BJ (cell line): ENCODE measurements around the gene CCDC141. TPM values are rescaled to one million over a fixed set of nuclear protein-coding genes. Genes with fewer than 3 reads are reported as not detected.
A peak's percentile ranks its signal among the peaks of the same experiment; 100 is the strongest.

Experiments
- CTCF ChIA-PET: fragments of 350-600 bp; formaldehyde crosslinking; extraction: SDS; loops from one replicate; lab custom pipeline; 2021; ENCODE audit warnings: antibody characterized with exemption, inconsistent platforms; lab: Yijun Ruan, JAX
- POLR2A ChIA-PET: fragments of 300-600 bp; sonication (Branson Sonifier 250); formaldehyde crosslinking; extraction: SDS; loops from one replicate; lab custom pipeline; 2021; ENCODE audit warnings: antibody characterized with exemption; lab: Charles Lee
- DNase-seq: peaks from one replicate; pipeline ENCODE4 v3.0.0-alpha.2; 2011; ENCODE audit warnings: low read depth
- H3K27me3 ChIP-seq: 2 replicates; pipeline ENCODE4 v1.6.0; 2011; ENCODE audit warnings: low read length; ENCODE audit not compliant: control insufficient read depth, insufficient read depth
- H3K36me3 ChIP-seq: 2 replicates; pipeline ENCODE4 v1.5.1; 2011; ENCODE audit warnings: low read length; ENCODE audit not compliant: control insufficient read depth, insufficient read depth
- H3K4me3 ChIP-seq: 2 replicates; pipeline ENCODE4 v1.5.1; 2011; ENCODE audit warnings: low read depth, mild to moderate bottlenecking, control low read depth, low read length
- polyA plus RNA-seq: library from polyadenylated mRNA; depleted of rRNA; stranded (reverse); fragments of >200 nt; gene quantifications from 2 replicates; pipeline ENCODE4 v1.2.3, GENCODE V29; 2011
- TF ChIP-seq, protein P1 (sequence below): IDR thresholded peaks from 2 replicates; pipeline ENCODE4 v1.5.1; 2011; ENCODE audit warnings: low read depth, mild to moderate bottlenecking, control low read depth, inconsistent platforms, low read length, moderate library complexity; ENCODE audit not compliant: insufficient read depth

Gene CCDC141
- polyA plus RNA-seq, 1 experiment: not detected

DNA sequence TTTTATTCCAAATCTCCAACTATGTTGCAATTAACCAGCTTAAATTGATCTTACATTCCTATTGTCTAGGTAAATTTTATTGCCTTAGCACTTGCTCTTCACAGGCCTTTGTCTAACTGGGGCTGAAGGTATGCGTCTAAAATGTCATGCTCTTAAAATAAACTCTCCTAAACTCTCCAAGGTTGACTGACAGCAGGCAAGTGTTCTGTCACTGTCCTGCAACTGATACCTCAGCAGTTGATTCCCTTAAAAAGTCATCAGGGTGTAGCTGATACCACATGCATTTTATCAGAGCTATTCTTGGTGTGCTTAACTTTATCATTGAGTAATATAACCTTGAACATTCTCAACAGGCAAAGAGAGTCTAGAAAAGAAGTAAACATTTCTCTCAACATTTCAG, 243.4 kb downstream of the CCDC141 start:
- ChIA-PET CTCF (interaction anchor here (0.9 kb wide), 1 partner anchor 14 kb away, joined by 3 read pairs; no protein-coding TSS in a partner anchor), POLR2A (no interaction called here)
- Histone ChIP-seq H3K4me3 (no peak overlapping the region), H3K27me3 (no peaks in the 10 kb centered on the region), H3K36me3 (no peaks in the 10 kb centered on the region)
- TF ChIP-seq, protein P1, sequence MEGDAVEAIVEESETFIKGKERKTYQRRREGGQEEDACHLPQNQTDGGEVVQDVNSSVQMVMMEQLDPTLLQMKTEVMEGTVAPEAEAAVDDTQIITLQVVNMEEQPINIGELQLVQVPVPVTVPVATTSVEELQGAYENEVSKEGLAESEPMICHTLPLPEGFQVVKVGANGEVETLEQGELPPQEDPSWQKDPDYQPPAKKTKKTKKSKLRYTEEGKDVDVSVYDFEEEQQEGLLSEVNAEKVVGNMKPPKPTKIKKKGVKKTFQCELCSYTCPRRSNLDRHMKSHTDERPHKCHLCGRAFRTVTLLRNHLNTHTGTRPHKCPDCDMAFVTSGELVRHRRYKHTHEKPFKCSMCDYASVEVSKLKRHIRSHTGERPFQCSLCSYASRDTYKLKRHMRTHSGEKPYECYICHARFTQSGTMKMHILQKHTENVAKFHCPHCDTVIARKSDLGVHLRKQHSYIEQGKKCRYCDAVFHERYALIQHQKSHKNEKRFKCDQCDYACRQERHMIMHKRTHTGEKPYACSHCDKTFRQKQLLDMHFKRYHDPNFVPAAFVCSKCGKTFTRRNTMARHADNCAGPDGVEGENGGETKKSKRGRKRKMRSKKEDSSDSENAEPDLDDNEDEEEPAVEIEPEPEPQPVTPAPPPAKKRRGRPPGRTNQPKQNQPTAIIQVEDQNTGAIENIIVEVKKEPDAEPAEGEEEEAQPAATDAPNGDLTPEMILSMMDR: no peak
- DNase-seq: no peak

DNA sequence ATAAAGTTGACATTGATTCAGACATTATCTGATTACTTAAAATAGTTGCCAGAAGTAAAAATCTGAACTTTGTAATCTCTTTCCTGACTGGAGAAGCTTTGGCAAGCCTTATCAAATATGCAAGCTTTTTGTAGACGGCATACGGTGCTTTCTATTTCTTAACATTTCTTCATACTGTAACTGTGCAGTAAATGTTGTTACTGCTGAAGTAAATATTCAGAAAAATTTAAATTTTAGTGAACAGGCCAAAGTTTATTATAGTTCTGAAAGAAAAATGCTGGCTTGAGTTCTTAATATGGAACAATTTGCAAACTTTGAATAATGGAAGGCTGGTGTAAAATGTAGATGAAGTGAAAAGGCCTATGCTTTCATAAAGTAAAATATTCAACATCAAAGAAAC, 244.5 kb downstream of the CCDC141 start:
- H3K27me3 ChIP-seq: no peaks in the 10 kb centered on the region
- no peak for DNase-seq
- H3K4me3 ChIP-seq: no peak overlapping the region
- TF ChIP-seq, protein P1: no peak
- no peaks in the 10 kb centered on the region for H3K36me3 ChIP-seq
- POLR2A ChIA-PET: no interaction called here
- CTCF ChIA-PET: interaction anchor here (0.9 kb wide), 1 partner anchor 13 kb away, joined by 3 read pairs; no protein-coding TSS in a partner anchor

DNA sequence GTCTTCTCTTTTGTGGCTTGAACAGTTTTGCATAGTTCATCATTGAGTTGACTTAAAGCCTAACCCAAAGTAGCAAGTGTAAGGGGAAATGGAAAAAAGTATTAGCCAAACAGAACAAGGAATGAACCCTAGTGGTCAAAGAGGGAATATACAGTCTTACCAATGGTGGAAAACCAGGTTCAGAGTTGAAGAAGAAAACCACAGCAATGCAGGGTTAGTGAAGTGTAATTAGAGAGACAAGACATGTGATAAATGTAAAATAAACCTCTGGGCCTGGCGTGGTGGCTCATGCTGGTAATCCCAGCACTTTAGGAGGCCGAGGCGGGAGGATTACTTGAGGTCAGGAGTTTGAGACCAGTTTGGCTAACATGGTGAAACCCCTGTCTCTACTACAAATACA, 245.1 kb downstream of the CCDC141 start:
- H3K36me3 ChIP-seq: no peaks in the 10 kb centered on the region
- TF ChIP-seq, protein P1: peak; percentile 59
- H3K4me3 ChIP-seq: no peak overlapping the region
- POLR2A ChIA-PET: no interaction called here
- no peak for DNase-seq
- peaks cover 2% of the 10 kb centered on the region; the same call in 1 of the 2 replicates for H3K27me3 ChIP-seq
- CTCF ChIA-PET: interaction anchor here (1.0 to 1.4 kb wide), 3 partner anchors 9 to 16 kb away, joined by 3 to 4 read pairs (median 3); no protein-coding TSS in a partner anchor

DNA sequence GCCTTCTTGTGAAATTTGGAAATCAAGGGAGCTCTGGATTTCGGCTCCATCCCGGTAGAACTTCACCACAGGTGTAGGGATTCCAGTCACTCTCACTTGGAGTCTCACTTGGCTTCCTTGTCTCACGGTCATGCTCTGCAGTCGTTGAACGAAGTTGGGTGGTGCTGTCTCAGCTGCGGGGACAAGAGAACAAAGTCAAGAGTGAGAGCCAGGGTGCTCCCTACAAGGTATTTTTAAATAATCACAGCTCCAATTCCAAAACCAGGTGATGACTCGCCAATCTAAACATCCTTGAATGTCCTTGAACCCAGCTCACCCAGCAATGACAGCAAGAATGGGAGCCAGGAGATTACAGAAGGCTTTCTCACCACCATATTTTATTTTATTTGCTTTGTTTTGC, 249.4 kb downstream of the CCDC141 start:
- no peaks in the 10 kb centered on the region for H3K36me3 ChIP-seq
- peaks cover 2% of the 10 kb centered on the region; the same call in 1 of the 2 replicates for H3K27me3 ChIP-seq
- ChIA-PET CTCF (interaction anchor here (1.2 kb wide), 2 partner anchors 38 to 91 kb away, joined by 4 to 7 read pairs; no protein-coding TSS in a partner anchor), POLR2A (no interaction called here)
- H3K4me3 ChIP-seq: no peak overlapping the region
- no peak for DNase-seq
- TF ChIP-seq, protein P1: no peak

DNA sequence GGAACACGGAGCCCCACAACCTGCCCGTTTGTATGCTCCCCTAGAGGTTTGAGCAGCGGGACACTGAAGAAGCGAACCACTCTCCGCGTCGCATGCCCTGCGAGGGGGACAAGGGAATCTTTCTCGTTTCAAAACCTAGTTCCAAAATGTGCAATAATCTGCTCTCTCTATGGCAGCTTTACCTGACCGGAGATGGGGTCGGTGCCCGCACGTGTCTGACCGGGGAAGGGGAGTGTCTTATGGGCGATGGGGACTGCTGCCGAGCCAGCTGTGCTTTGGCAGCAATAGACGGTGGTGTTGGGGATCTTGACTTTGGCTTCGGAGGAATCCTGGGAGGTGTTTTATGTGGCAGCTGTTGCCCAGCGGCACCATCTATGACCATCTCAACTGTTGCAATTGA, 250.6 kb downstream of the CCDC141 start:
- CTCF ChIA-PET: no interaction called here
- POLR2A ChIA-PET: no interaction called here
- no peak for DNase-seq
- TF ChIP-seq, protein P1: no peak
- H3K4me3 ChIP-seq: no peak overlapping the region
- H3K27me3 ChIP-seq: peaks cover 2% of the 10 kb centered on the region; the same call in 1 of the 2 replicates
- no peaks in the 10 kb centered on the region for H3K36me3 ChIP-seq
